Duodenal mucosa (tissue), 2 donors: Measurements from ENCODE around the gene PODXL2.

Experiments used
- H3K27ac ChIP-seq: one replicate; pipeline ENCODE4 v1.7.0; 2013; ENCODE audit warnings: low read depth, low read length
- H3K27me3 ChIP-seq, 2 donors: one replicate each; pipeline ENCODE4 v1.7.0; 2013; ENCODE audit warnings: low read length in 2 of 2, control low read depth in 1 of 2; ENCODE audit not compliant: insufficient read depth in 2 of 2, control insufficient read depth in 1 of 2
- H3K36me3 ChIP-seq, 2 donors: one replicate each; pipeline ENCODE4 v1.7.0; 2013; ENCODE audit warnings: low read length in 2 of 2, control low read depth in 1 of 2; ENCODE audit not compliant: insufficient read depth in 2 of 2, control insufficient read depth in 1 of 2
- H3K4me1 ChIP-seq, 2 donors: one replicate each; pipeline ENCODE4 v1.7.0; 2013; ENCODE audit warnings: low read length in 2 of 2, control low read depth in 1 of 2; ENCODE audit not compliant: insufficient read depth in 2 of 2, control insufficient read depth in 1 of 2
- H3K4me3 ChIP-seq, 2 donors: one replicate each; pipeline ENCODE4 v1.7.0; 2013; ENCODE audit warnings: low read length in 2 of 2, low read depth in 1 of 2
- H3K9ac ChIP-seq, 2 donors: one replicate each; pipeline ENCODE4 v1.7.0; 2013; ENCODE audit warnings: low read length in 2 of 2, low read depth in 1 of 2
- H3K9me3 ChIP-seq, 2 donors: one replicate each; pipeline ENCODE4 v1.7.0; 2013; ENCODE audit warnings: low read length in 2 of 2, control low read depth in 1 of 2; ENCODE audit not compliant: control insufficient read depth in 1 of 2

PODXL2 gene

DNA sequence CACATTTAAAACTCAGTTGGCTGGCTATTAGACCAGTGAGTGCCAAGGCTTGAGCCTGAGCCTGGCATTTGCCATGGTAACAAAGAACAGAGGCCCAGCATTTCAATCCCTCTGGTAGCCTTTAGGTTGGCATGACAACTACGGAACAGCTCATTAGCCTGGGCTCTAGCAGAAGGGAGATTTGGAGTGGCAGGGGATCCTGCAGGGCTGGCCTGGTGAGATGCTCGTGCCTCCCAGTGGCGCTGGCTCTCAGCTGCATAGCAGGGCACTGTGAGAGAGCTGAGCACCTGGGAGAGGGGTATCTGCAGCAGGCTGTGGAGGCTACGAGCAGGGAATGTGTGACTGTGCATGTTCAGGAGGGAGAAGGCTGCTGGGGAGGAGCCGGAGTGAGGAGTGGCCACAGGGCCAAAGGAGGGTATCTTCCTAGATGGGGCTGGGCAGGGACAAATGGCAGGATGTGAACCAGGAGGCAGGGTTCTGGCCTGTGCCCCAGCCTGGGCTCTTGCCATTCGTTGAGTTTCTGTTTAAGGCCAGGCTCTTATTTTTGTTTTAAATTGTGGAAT, 38.2 kb downstream of the PODXL2 start:
- Histone ChIP-seq H3K27me3 (no peaks in the 10 kb centered on the region), H3K4me1 (peaks cover 6 to 9% of the 10 kb centered on the region in 2 donors), H3K4me3 (no peak overlapping the region), H3K27ac (no peak overlapping the region), H3K9ac (no peak overlapping the region), H3K36me3 (no peaks in the 10 kb centered on the region), H3K9me3 (no peaks in the 10 kb centered on the region)

DNA sequence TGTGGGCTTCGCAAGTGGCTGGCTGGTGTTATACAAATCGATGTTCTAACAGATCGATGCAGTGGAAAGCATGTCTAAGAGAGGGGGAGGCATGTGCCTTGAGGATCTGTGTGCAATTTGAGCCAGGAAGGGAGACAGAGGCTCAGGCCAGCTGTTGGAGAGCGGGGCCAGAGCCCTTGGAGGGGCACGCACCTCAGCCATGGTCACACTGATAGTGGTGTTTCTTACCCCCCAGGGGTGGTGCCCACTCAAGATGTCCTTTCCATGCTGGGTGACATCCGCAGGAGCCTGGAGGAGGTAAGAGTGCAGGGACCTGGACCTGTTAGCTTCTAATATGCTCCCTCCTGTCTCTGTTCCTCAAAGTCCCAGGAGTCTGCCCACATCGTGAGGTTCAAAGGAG, 39.9 kb downstream of the PODXL2 start:
- Histone ChIP-seq H3K4me1 (peaks cover 11 to 16% of the 10 kb centered on the region in 2 donors), H3K4me3 (no peak overlapping the region), H3K36me3 (no peaks in the 10 kb centered on the region), H3K9ac (no peak overlapping the region), H3K9me3 (no peaks in the 10 kb centered on the region), H3K27me3 (no peaks in the 10 kb centered on the region), H3K27ac (no peak overlapping the region)

DNA sequence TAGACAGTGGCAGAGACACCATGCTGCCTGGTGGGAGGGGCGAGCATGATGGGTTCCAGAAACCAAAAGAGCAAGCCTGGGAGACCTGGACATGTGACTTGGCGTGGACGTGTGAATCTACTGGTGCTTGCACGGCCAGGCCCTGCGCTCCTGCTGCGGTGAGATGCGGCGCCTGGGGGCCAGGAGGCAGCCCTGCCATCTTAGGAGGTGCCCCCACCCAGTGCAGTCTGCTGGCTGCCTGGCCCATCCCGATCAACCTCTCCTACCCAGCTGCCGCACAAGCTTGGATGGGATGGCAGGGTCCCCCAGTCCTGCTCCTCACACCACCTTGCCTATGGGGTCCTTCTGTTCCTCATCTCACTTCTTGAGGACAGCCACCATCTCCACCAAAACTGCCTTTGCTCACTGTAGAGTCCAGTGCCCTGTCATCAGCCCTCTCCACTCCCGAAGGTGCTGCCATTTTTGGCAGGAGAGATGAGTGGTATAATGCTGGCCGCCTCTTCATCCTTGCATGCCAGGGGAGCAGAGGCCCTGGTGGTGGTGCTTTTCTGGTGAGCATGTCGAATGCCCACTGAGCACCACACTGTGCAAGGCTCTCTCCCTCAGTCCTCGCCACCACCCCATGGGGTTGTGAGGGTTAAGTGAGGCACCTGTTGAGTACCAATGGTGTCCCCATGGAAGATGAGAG, 40.7 kb downstream of the PODXL2 start:
- H3K27ac ChIP-seq = no peak overlapping the region
- no peak overlapping the region for H3K9ac ChIP-seq
- no peaks in the 10 kb centered on the region for H3K27me3 ChIP-seq
- peaks cover 14 to 23% of the 10 kb centered on the region in 2 donors for H3K4me1 ChIP-seq
- no peaks in the 10 kb centered on the region for H3K36me3 ChIP-seq
- H3K4me3 ChIP-seq = no peak overlapping the region
- H3K9me3 ChIP-seq = no peaks in the 10 kb centered on the region

- Histone ChIP-seq H3K4me3 (no peak overlapping the region), H3K36me3 (no peaks in the 10 kb centered on the region)
These were observed 41.2 kb downstream of the PODXL2 start for GRCh38 chr3:127670229-127670559.

GRCh38 chr3:127670761-127671522, 42.0 kb downstream of the PODXL2 start:
- Histone ChIP-seq H3K4me1 (peaks cover 14 to 23% of the 10 kb centered on the region in 2 donors), H3K27me3 (no peaks in the 10 kb centered on the region), H3K9ac (no peak overlapping the region), H3K36me3 (peaks cover 0 to 1% of the 10 kb centered on the region in 2 donors), H3K27ac (no peak overlapping the region), H3K9me3 (no peaks in the 10 kb centered on the region), H3K4me3 (no peak overlapping the region)

More at GRCh38 chr3:127670229-127670559, 41.2 kb downstream of the PODXL2 start:
- H3K4me1 ChIP-seq = peaks cover 14 to 23% of the 10 kb centered on the region in 2 donors
- H3K9ac ChIP-seq = no peak overlapping the region
- H3K27ac ChIP-seq = no peak overlapping the region
- H3K27me3 ChIP-seq = no peaks in the 10 kb centered on the region
- H3K9me3 ChIP-seq = no peaks in the 10 kb centered on the region

DNA sequence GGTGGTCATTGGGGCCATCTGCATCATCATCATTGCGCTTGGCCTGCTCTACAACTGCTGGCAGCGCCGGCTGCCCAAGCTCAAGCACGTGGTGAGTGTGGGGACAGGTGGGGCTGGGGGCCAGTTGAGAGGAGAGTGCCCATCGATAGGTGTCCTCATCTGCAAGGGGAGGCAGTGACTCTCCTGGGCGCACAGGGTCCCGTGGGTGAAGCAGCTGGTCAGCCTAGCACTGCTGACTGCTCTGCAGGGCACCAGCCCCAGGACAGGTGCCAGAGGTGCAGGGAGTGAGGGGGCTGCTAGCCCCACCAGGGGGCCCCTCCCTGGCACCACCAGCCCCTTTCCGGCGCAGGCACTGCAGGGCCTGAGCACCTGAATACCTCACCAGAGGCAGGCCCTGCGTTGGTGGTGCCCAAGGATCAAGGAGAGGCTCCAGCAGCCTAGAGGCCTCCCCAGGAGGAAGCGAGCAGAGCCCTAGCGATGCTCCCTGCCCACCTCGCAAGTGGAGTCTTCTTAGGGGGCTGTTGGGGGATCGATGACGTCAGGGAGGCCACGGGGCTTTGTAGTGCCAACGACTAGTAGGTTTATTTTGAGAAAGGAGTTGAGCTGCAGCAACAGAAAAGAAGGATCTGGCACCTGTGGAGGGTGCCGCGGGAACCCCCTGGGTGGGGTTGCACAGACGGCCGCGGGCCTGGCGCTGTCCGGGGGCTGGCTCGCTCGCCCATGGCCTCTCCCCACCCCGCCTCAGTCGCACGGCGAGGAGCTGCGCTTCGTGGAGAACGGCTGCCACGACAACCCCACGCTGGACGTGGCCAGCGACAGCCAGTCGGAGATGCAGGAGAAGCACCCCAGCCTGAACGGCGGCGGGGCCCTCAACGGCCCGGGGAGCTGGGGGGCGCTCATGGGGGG, 42.8 kb downstream of the PODXL2 start:
- Histone ChIP-seq H3K4me1 (peaks cover 14 to 23% of the 10 kb centered on the region in 2 donors), H3K9ac (peak overlapping the region; percentile 79 to 87), H3K27me3 (no peaks in the 10 kb centered on the region), H3K36me3 (peaks cover 0 to 5% of the 10 kb centered on the region in 2 donors), H3K4me3 (peak overlapping the region; percentile 71 to 75), H3K27ac (peak overlapping the region; percentile 56), H3K9me3 (no peaks in the 10 kb centered on the region)

DNA sequence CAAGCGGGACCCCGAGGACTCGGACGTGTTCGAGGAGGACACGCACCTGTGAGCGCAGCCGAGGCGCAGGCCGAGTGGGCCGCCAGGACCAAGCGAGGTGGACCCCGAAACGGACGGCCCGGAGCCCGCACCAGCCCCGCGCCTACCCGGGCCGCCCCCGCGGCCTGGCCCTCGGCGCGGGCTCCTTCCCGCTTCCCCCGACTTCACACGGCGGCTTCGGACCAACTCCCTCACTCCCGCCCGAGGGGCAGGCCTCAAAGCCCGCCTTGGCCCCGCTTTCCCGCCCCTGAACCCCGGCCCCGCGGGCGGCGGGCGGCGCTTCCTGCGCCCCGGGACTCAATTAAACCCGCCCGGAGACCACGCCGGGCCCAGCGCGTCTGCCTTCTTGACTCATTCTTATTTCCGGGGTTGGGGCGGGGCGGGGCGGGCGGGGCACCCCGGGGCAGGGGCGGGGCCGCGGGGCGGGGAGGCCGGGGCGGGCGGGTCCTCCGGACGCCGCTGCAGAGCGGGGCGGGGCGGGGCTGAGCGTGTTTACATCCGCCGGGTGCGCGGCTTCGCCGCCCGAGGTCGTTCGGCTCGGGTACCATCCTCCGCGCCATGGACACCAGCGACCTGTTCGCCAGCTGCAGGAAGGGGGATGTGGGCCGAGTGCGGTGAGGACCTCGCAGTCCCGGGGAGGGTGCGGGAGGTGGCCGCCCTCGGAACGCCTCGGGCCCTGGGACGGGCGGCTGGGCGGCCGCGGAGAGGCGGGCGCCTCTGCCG, 43.6 kb downstream of the PODXL2 start, which contains the start of gene ABTB1:
TSS of gene ABTB1 (plus strand) at position 524 of the 762 bp plus-strand sequence. CDS start at position 598, 74 bp downstream.
- Histone ChIP-seq H3K4me3 (peak within 1 kb of the TSS; percentile 79 to 86), H3K27me3 (no peaks in the 10 kb centered on the region), H3K9ac (peak within 1 kb of the TSS; percentile 79 to 87), H3K27ac (peak within 1 kb of the TSS; percentile 56), H3K9me3 (no peaks in the 10 kb centered on the region), H3K4me1 (peaks cover 14 to 23% of the 10 kb centered on the region in 2 donors), H3K36me3 (peaks cover 0 to 5% of the 10 kb centered on the region in 2 donors)

- Histone ChIP-seq H3K36me3 (peaks cover 0 to 9% of the 10 kb centered on the region in 2 donors), H3K9ac (peak overlapping the region; percentile 53 to 75), H3K4me1 (peaks cover 14 to 23% of the 10 kb centered on the region in 2 donors), H3K27me3 (no peaks in the 10 kb centered on the region), H3K4me3 (peak overlapping the region; percentile 79 to 86), H3K9me3 (no peaks in the 10 kb centered on the region), H3K27ac (no peak overlapping the region)
These were observed 44.5 kb downstream of the PODXL2 start for GRCh38 chr3:127673191-127674100.
